Loucy (cell line): Measurements from ENCODE around the gene TET2.

Experiments
- CTCF ChIP-seq: fragments of 200-600 bp; sonication (generic); conservative IDR thresholded peaks from 2 replicates; pipeline ENCODE4 v1.5.1; 2014; ENCODE audit warnings: mild to moderate bottlenecking, antibody characterized with exemption, low read length
- EZH2phosphoT487 ChIP-seq: fragments of 200-600 bp; IDR thresholded peaks from 2 replicates; pipeline ENCODE4 v1.6.1; 2018; ENCODE audit warnings: antibody characterized with exemption, mild to moderate bottlenecking, moderate library complexity, borderline replicate concordance

GRCh38 chr4:105179539-105180401 lies 33.1 kb downstream of the TET2 start:
- TF ChIP-seq CTCF (no peak), EZH2phosphoT487 (no peak)
